H1 (cell line): ENCODE data around the gene SCARB1. TPM values are rescaled to one million over a fixed set of nuclear protein-coding genes. Genes with fewer than 3 reads are reported as not detected.

ENCODE experiments used
- CTCF ChIA-PET: fragments of 300-600 bp; sonication (Branson Sonifier 250); formaldehyde crosslinking; loops from one replicate; lab custom pipeline; 2021; ENCODE audit not compliant: partially characterized antibody; lab: Charles Lee
- POLR2A ChIA-PET: fragments of 300-600 bp; sonication (Branson Sonifier 250); formaldehyde crosslinking; loops from one replicate; lab custom pipeline; 2021; ENCODE audit warnings: inconsistent platforms; ENCODE audit not compliant: partially characterized antibody; lab: Charles Lee
- DNase-seq, 2 experiments: peaks; one replicate each; pipeline versions ENCODE4 v3.0.0 to v3.0.0-alpha.2; 2010 to 2022; ENCODE audit warnings: low spot score in 2 of 2, low read depth in 1 of 2, mixed read lengths in 1 of 2
- FAIRE-seq: peaks from 2 replicates; lab custom pipeline; 2011; peaks lifted over from hg19 to GRCh38; lab: Jason Lieb, UNC
- H2AFZ ChIP-seq: 2 replicates; pipeline ENCODE4 v1.8.1; 2012; ENCODE audit warnings: low read length, inconsistent platforms
- H2AK5ac ChIP-seq: 2 replicates; pipeline ENCODE4 v1.6.1; 2013; ENCODE audit warnings: low read depth, low read length
- H2BK120ac ChIP-seq: replicated peaks from 2 replicates; pipeline ENCODE3; 2013; ENCODE audit warnings: low read depth, low read length, inconsistent platforms
- H2BK12ac ChIP-seq: 2 replicates; pipeline ENCODE4 v1.6.1; 2013; ENCODE audit warnings: low read depth, low read length
- H2BK15ac ChIP-seq: 2 replicates; pipeline ENCODE4 v1.6.1; 2013; ENCODE audit warnings: low read length
- H2BK20ac ChIP-seq: 2 replicates; pipeline ENCODE4 v1.6.1; 2013; ENCODE audit warnings: low read length
- H2BK5ac ChIP-seq: 2 replicates; pipeline ENCODE4 v1.6.1; 2013; ENCODE audit warnings: low read depth, low read length
- H3K14ac ChIP-seq: 2 replicates; pipeline ENCODE4 v1.6.1; 2013; ENCODE audit warnings: inconsistent platforms; ENCODE audit not compliant: insufficient read length
- H3K18ac ChIP-seq: 2 replicates; pipeline ENCODE4 v1.6.1; 2013; ENCODE audit warnings: low read length; ENCODE audit errors: extremely low read depth
- H3K23ac ChIP-seq: 2 replicates; pipeline ENCODE4 v1.6.1; 2013; ENCODE audit warnings: inconsistent platforms; ENCODE audit not compliant: insufficient read length
- H3K23me2 ChIP-seq: 2 replicates; pipeline ENCODE4 v1.6.1; 2013; ENCODE audit warnings: low read depth, low read length
- H3K27ac ChIP-seq: 2 replicates; pipeline ENCODE4 v1.6.1; 2011; ENCODE audit warnings: low read depth, low read length, inconsistent platforms
- H3K27me3 ChIP-seq, 4 experiments: replicated peaks in 1 of 4; 1 replicate in 1 of 4; 2 replicates in 3 of 4; pipeline versions ENCODE4 v1.6.1 to v1.8.1; 2011 to 2013; ENCODE audit warnings: low read length in 3 of 4, mild to moderate bottlenecking in 3 of 4, inconsistent platforms in 2 of 4, mixed read lengths in 2 of 4, moderate library complexity in 1 of 4; ENCODE audit not compliant: control insufficient read depth in 3 of 4, insufficient read depth in 3 of 4; ENCODE audit errors: extremely low read depth in 1 of 4
- H3K36me3 ChIP-seq, 4 experiments: 2 replicates each; pipeline versions ENCODE4 v1.6.1 to v1.8.1; 2011 to 2013; ENCODE audit warnings: mild to moderate bottlenecking in 4 of 4, low read length in 3 of 4, moderate library complexity in 2 of 4, control low read depth in 1 of 4, inconsistent platforms in 1 of 4; ENCODE audit not compliant: insufficient read depth in 4 of 4, control insufficient read depth in 2 of 4
- H3K4ac ChIP-seq: replicated peaks from 2 replicates; pipeline ENCODE3; 2013; ENCODE audit warnings: low read length, low read depth, mixed read lengths, inconsistent platforms; ENCODE audit not compliant: insufficient read length
- H3K4me1 ChIP-seq, 4 experiments: replicated peaks in 1 of 4; 1 replicate in 1 of 4; 2 replicates in 3 of 4; pipeline versions ENCODE4 v1.6.1 to v1.8.1; 2011 to 2013; ENCODE audit warnings: low read length in 3 of 4, inconsistent platforms in 2 of 4, mixed read lengths in 1 of 4; ENCODE audit not compliant: insufficient read depth in 4 of 4, control insufficient read depth in 3 of 4
- H3K4me2 ChIP-seq, 2 experiments: 2 replicates each; pipeline versions ENCODE4 v1.6.1 to v1.8.1; 2011 to 2013; ENCODE audit warnings: low read depth in 2 of 2, low read length in 2 of 2, control low read depth in 1 of 2, inconsistent platforms in 1 of 2, mild to moderate bottlenecking in 1 of 2; ENCODE audit not compliant: insufficient read depth in 1 of 2
- H3K4me3 ChIP-seq, 4 experiments: fragments of 200-600, 300-600 bp in 1 of 4; sonication (generic), shearing (Covaris generic), sonication (Bioruptor Twin) in 1 of 4; 2 replicates each; pipeline versions ENCODE4 v1.5.1 to v1.8.1; 2011 to 2016; ENCODE audit warnings: low read length in 4 of 4, low read depth in 3 of 4, control low read depth in 2 of 4, inconsistent platforms in 2 of 4, mild to moderate bottlenecking in 2 of 4, mixed read lengths in 1 of 4, moderate library complexity in 1 of 4; ENCODE audit not compliant: insufficient read depth in 2 of 4; ENCODE audit errors: extremely low read depth in 1 of 4
- H3K56ac ChIP-seq: replicated peaks from 2 replicates; pipeline ENCODE3; 2013; ENCODE audit warnings: low read depth, mild to moderate bottlenecking, mixed read lengths, low read length, inconsistent platforms; ENCODE audit not compliant: insufficient read length
- H3K79me1 ChIP-seq: 2 replicates; pipeline ENCODE4 v1.6.1; 2013; ENCODE audit warnings: low read depth, low read length, control low read depth
- H3K79me2 ChIP-seq, 2 experiments: 2 replicates each; pipeline versions ENCODE4 v1.6.1 to v1.8.1; 2012 to 2013; ENCODE audit warnings: low read length in 2 of 2, mild to moderate bottlenecking in 2 of 2, inconsistent platforms in 1 of 2; ENCODE audit not compliant: insufficient read depth in 2 of 2, control insufficient read depth in 1 of 2
- H3K9ac ChIP-seq, 4 experiments: replicated peaks in 1 of 4; 1 replicate in 1 of 4; 2 replicates in 3 of 4; pipeline versions ENCODE4 v1.6.1 to v1.8.1; 2011 to 2013; ENCODE audit warnings: low read depth in 3 of 4, low read length in 3 of 4, control low read depth in 2 of 4, mild to moderate bottlenecking in 2 of 4, moderate library complexity in 2 of 4, inconsistent platforms in 1 of 4; ENCODE audit errors: extremely low read depth in 1 of 4
- H3K9me3 ChIP-seq, 2 experiments: 2 replicates each; pipeline versions ENCODE4 v1.6.1 to v1.8.1; 2012 to 2013; ENCODE audit warnings: mild to moderate bottlenecking in 2 of 2, moderate library complexity in 2 of 2, control low read depth in 1 of 2, inconsistent platforms in 1 of 2, low read depth in 1 of 2, low read length in 1 of 2, mixed read lengths in 1 of 2; ENCODE audit not compliant: insufficient read depth in 2 of 2
- H4K20me1 ChIP-seq, 2 experiments: replicated peaks in 1 of 2; 2 replicates each; pipeline versions ENCODE3 to v1.8.1; 2011 to 2013; ENCODE audit warnings: inconsistent platforms in 2 of 2, low read length in 2 of 2, mild to moderate bottlenecking in 1 of 2; ENCODE audit not compliant: insufficient read depth in 2 of 2, control insufficient read depth in 1 of 2
- H4K5ac ChIP-seq: 2 replicates; pipeline ENCODE4 v1.6.1; 2013; ENCODE audit warnings: low read length, low read depth, mixed read lengths, inconsistent platforms; ENCODE audit not compliant: insufficient read length
- H4K8ac ChIP-seq: 2 replicates; pipeline ENCODE4 v1.8.0; 2013; ENCODE audit warnings: mild to moderate bottlenecking, moderate library complexity, low read length, inconsistent platforms; ENCODE audit not compliant: insufficient read depth; ENCODE audit errors: extremely low read depth
- H4K91ac ChIP-seq: replicated peaks from 2 replicates; pipeline ENCODE3; 2013; ENCODE audit warnings: low read length, mixed read lengths, inconsistent platforms; ENCODE audit not compliant: insufficient read length
- CTBP2 ChIP-seq: IDR thresholded peaks from 2 replicates; pipeline ENCODE4 v1.7.0; 2011; ENCODE audit warnings: borderline replicate concordance, mild to moderate bottlenecking, moderate library complexity, mixed read lengths, low read length; ENCODE audit not compliant: insufficient read depth, insufficient read length
- E2F6 ChIP-seq: IDR thresholded peaks from 2 replicates; pipeline ENCODE4 v1.6.1; 2012; ENCODE audit warnings: inconsistent platforms
- EGR1 ChIP-seq: IDR thresholded peaks from 2 replicates; pipeline ENCODE4 v1.6.1; 2011; ENCODE audit warnings: low read depth, low read length, borderline replicate concordance
- MAFK ChIP-seq: IDR thresholded peaks from 2 replicates; pipeline ENCODE4 v1.6.1; 2012; ENCODE audit warnings: low read depth, mild to moderate bottlenecking, improper control_type of control experiment, low read length
- RAD21 ChIP-seq, 2 experiments: IDR thresholded peaks in 1 of 2; conservative IDR thresholded peaks in 1 of 2; 2 replicates each; pipeline ENCODE4 v1.6.1; 2011; ENCODE audit warnings: low read depth in 2 of 2, low read length in 2 of 2, improper control_type of control experiment in 1 of 2, inconsistent platforms in 1 of 2, mild to moderate bottlenecking in 1 of 2, moderate library complexity in 1 of 2
- SP1 ChIP-seq: IDR thresholded peaks from 2 replicates; pipeline ENCODE4 v1.6.1; 2011; ENCODE audit warnings: low read depth, low read length
- TEAD4 ChIP-seq: IDR thresholded peaks from 2 replicates; pipeline ENCODE4 v1.6.1; 2012; ENCODE audit warnings: low read depth, low read length, inconsistent platforms, mixed read lengths
- WGBS, 2 experiments: shearing (Covaris generic) in 1 of 2; methylation state at CpG; one replicate each; pipeline versions ENCODE4 v1.1.6 to v1.1.7; 2013 to 2015; ENCODE audit warnings: low lambda C conversion rate in 2 of 2, mixed read lengths in 2 of 2, inconsistent platforms in 1 of 2, low coverage in 1 of 2, missing lambda C conversion rate in 1 of 2; ENCODE audit not compliant: insufficient replicate concordance in 2 of 2, insufficient coverage in 1 of 2, insufficient read length in 1 of 2; ENCODE audit errors: extremely low coverage in 1 of 2, missing lambda C conversion rate in 1 of 2; 5-methylcytosine and 5-hydroxymethylcytosine counted together
- polyA plus RNA-seq, 7 experiments: library from polyadenylated mRNA; depleted of rRNA in 3 of 7; stranded (reverse) in 5 of 7; unstranded in 2 of 7; fragments of >200 nt in 5 of 7; fragments of 200-250 nt in 2 of 7; gene quantifications; 1 replicate in 5 of 7; 2 replicates in 1 of 7; 4 replicates in 1 of 7; pipeline versions ENCODE4 v1.2.1 to v1.2.3, GENCODE V29; 2011 to 2013; ENCODE audit warnings: missing spikeins in 2 of 7, mixed read lengths in 2 of 7
- total RNA-seq: library from RNA; stranded (reverse); fragmentation: NEBNext Ultra II Directional; extraction: Animal tissue kit (Norgen Biotek cat#: 25700); gene quantifications from 2 replicates; pipeline ENCODE4 v1.2.1, GENCODE V29; 2021
- TF ChIP-seq, protein P1 (sequence below), 3 experiments: IDR thresholded peaks; 1 replicate in 2 of 3; 2 replicates in 1 of 3; pipeline versions ENCODE4 v1.5.1 to v1.6.1; 2011; ENCODE audit warnings: low read length in 3 of 3, mild to moderate bottlenecking in 3 of 3, inconsistent platforms in 2 of 3, low read depth in 1 of 3, moderate library complexity in 1 of 3; ENCODE audit not compliant: insufficient read depth in 1 of 3; ENCODE audit errors: control extremely low read depth in 1 of 3

Gene SCARB1
- total and polyA plus RNA-seq, 2 of the 8 experiments (the other 6 are each of a cell fraction or from before 2014, with no cell fraction given), result 45.3 to 57.1 TPM

- ChIA-PET POLR2A (no interaction called here), CTCF (interaction anchor here (0.6 to 10.9 kb wide), 35 partner anchors 9 to 309 kb away, joined by 3 to 146 read pairs (median 3); no protein-coding TSS in a partner anchor)
- Histone ChIP-seq H3K4me3 (no peak overlapping the region), H2BK20ac (peak overlapping the region; percentile 98; the same call in 1 of the 2 replicates), H3K79me2 (no peaks in the 10 kb centered on the region), H3K79me1 (no peaks in the 10 kb centered on the region), H3K27ac (no peak overlapping the region), H3K23me2 (no peaks in the 10 kb centered on the region), H4K8ac (no peak overlapping the region), H2BK12ac (peak overlapping the region; percentile 94), H4K20me1 (no peaks in the 10 kb centered on the region), H2BK120ac (no peak overlapping the region), H4K91ac (peak overlapping the region; percentile 12), H3K27me3 (peaks cover 0 to 2% (median 0%) of the 10 kb centered on the region in 4 experiments; a peak in 1 of 7 replicates), H3K18ac (peak overlapping the region; percentile 95), H3K9me3 (peaks cover 0 to 2% of the 10 kb centered on the region in 2 experiments; a peak in 1 of 4 replicates), H3K9ac (no peak overlapping the region), H3K4me2 (no peak overlapping the region), H3K4ac (no peak overlapping the region), H3K14ac (no peak overlapping the region), H3K23ac (no peak overlapping the region), H2AFZ (peak overlapping the region; percentile 90), H4K5ac (no peak overlapping the region), H2BK15ac (peak overlapping the region; percentile 98), H3K4me1 (peaks cover 0 to 15% (median 9%) of the 10 kb centered on the region in 4 experiments; a peak in 6 of 7 replicates), H2AK5ac (no peak overlapping the region), H2BK5ac (peak overlapping the region; percentile 81; the same call in 1 of the 2 replicates), H3K56ac (no peak overlapping the region), H3K36me3 (no peaks in the 10 kb centered on the region)
- DNase-seq (peak; percentile 23 to 73), FAIRE-seq (no peak)
- 62% methylated on average over 19 of the region's 19 CpGs; no CpG with 5 or more reads in 1 of the 2 experiments for WGBS, 2 experiments
- TF ChIP-seq, protein P1, sequence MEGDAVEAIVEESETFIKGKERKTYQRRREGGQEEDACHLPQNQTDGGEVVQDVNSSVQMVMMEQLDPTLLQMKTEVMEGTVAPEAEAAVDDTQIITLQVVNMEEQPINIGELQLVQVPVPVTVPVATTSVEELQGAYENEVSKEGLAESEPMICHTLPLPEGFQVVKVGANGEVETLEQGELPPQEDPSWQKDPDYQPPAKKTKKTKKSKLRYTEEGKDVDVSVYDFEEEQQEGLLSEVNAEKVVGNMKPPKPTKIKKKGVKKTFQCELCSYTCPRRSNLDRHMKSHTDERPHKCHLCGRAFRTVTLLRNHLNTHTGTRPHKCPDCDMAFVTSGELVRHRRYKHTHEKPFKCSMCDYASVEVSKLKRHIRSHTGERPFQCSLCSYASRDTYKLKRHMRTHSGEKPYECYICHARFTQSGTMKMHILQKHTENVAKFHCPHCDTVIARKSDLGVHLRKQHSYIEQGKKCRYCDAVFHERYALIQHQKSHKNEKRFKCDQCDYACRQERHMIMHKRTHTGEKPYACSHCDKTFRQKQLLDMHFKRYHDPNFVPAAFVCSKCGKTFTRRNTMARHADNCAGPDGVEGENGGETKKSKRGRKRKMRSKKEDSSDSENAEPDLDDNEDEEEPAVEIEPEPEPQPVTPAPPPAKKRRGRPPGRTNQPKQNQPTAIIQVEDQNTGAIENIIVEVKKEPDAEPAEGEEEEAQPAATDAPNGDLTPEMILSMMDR (IDR thresholded peaks at IDR 0.05; ENCODE audit: control extremely low read depth in 1 of 3, insufficient read depth in 1 of 3, low read depth in 1 of 3, low read length in 3 of 3), result peak; percentile 68 to 80 (median 75)
- peak; percentile 88 to 93 for TF ChIP-seq RAD21 (IDR thresholded peaks at IDR 0.05 in 1 of 2, conservative IDR thresholded peaks at IDR 0.05 in 1 of 2; ENCODE audit: low read depth in 2 of 2, low read length in 2 of 2)
- TF ChIP-seq MAFK, result no peak
- peak; percentile 63; the same call in 1 of the 2 replicates for TF ChIP-seq TEAD4
- no peak for TF ChIP-seq CTBP2
- peak; percentile 49; the same call in 1 of the 2 replicates for TF ChIP-seq SP1
- peak; percentile 62 for TF ChIP-seq E2F6
- 0 out of 2 replicates have a peak, but pooled peaks have one; percentile 12 for TF ChIP-seq EGR1
Observed at GRCh38 chr12:124750787-124751471, 112.7 kb downstream of the SCARB1 start.
